A673 (cell line): Measurements from ENCODE around the gene ZNF367. TPM values are rescaled to one million over a fixed set of nuclear protein-coding genes. Genes with fewer than 3 reads are reported as not detected.

ENCODE experiments used
- BruUV-seq: library from RNA; stranded (reverse); fragments of 400-500 nt; replicated peaks from 2 replicates; lab custom pipeline; 2021; lab: Mats Ljungman, UMichigan
- CTCF ChIA-PET: fragments of 300-600 bp; sonication (Branson Sonifier 250); formaldehyde crosslinking; loops from one replicate; lab custom pipeline; 2022; ENCODE audit warnings: antibody characterized with exemption; lab: Charles Lee
- POLR2A ChIA-PET: fragments of 300-600 bp; sonication (Branson Sonifier 250); formaldehyde crosslinking; loops from one replicate; lab custom pipeline; 2022; ENCODE audit warnings: antibody characterized with exemption; ENCODE audit not compliant: low non-redundant PET; lab: Charles Lee
- DNase-seq: peaks from one replicate; pipeline ENCODE4 v3.0.0-alpha.2; 2015; ENCODE audit warnings: low spot score
- H3K27ac ChIP-seq: fragments of 200-600 bp; sonication (generic); 2 replicates; pipeline ENCODE4 v1.5.1; 2016; ENCODE audit warnings: mixed run types, low read depth, mild to moderate bottlenecking, mixed read lengths, antibody characterized with exemption, low read length; ENCODE audit not compliant: poor library complexity, severe bottlenecking
- H3K27me3 ChIP-seq: fragments of 200-600 bp; sonication (generic); replicated peaks from 2 replicates; pipeline ENCODE4 v1.6.1; 2017; ENCODE audit warnings: mixed run types, low read depth, mild to moderate bottlenecking, mixed read lengths, antibody characterized with exemption, low read length; ENCODE audit not compliant: insufficient read depth, poor library complexity
- H3K36me3 ChIP-seq: fragments of 200-600 bp; sonication (generic); 2 replicates; pipeline ENCODE4 v1.6.1; 2016; ENCODE audit warnings: mixed run types, mild to moderate bottlenecking, mixed read lengths, antibody characterized with exemption, low read length; ENCODE audit not compliant: insufficient read depth, poor library complexity, severe bottlenecking
- H3K4me1 ChIP-seq: fragments of 200-600 bp; sonication (generic); 2 replicates; pipeline ENCODE4 v1.6.1; 2017; ENCODE audit warnings: mixed run types, mild to moderate bottlenecking, mixed read lengths, antibody characterized with exemption, low read length; ENCODE audit not compliant: insufficient read depth, poor library complexity, severe bottlenecking
- H3K4me3 ChIP-seq: fragments of 200-600 bp; sonication (generic); 2 replicates; pipeline ENCODE4 v1.5.1; 2016; ENCODE audit warnings: low read depth, mixed run types, mild to moderate bottlenecking, mixed read lengths, low read length; ENCODE audit not compliant: poor library complexity, severe bottlenecking
- H3K9me3 ChIP-seq: fragments of 200-600 bp; sonication (generic); 2 replicates; pipeline ENCODE4 v1.6.1; 2016; ENCODE audit warnings: mixed run types, low read depth, mild to moderate bottlenecking, mixed read lengths, antibody characterized with exemption, low read length; ENCODE audit not compliant: poor library complexity, severe bottlenecking
- EZH2 ChIP-seq: fragments of 200-600 bp; sonication (generic); IDR thresholded peaks from 2 replicates; pipeline ENCODE4 v1.6.1; 2017; ENCODE audit warnings: borderline replicate concordance, low read depth, mild to moderate bottlenecking, mixed read lengths, antibody characterized with exemption, low read length; ENCODE audit not compliant: poor library complexity, severe bottlenecking
- intact Hi-C: fragments of 100-400 bp; cut with micrococcal nuclease; formaldehyde crosslinking; loops from one replicate; pipeline ENCODE4 v1.10.0; 2022; ENCODE audit not compliant: unreplicated experiment
- total RNA-seq: library from RNA; stranded (reverse); gene quantifications from 2 replicates; pipeline ENCODE4 v1.2.3, GENCODE V29; 2021
- TF ChIP-seq, protein P1 (sequence below): fragments of 300-800, 200-600 bp; sonication (generic); conservative IDR thresholded peaks from 2 replicates; pipeline ENCODE4 v1.5.1; 2017; ENCODE audit warnings: low read depth, mild to moderate bottlenecking, antibody characterized with exemption, low read length, moderate library complexity, mixed read lengths

The ZNF367 gene
- total RNA-seq, 1 experiment from 2014 or later, result 14.6 TPM

DNA sequence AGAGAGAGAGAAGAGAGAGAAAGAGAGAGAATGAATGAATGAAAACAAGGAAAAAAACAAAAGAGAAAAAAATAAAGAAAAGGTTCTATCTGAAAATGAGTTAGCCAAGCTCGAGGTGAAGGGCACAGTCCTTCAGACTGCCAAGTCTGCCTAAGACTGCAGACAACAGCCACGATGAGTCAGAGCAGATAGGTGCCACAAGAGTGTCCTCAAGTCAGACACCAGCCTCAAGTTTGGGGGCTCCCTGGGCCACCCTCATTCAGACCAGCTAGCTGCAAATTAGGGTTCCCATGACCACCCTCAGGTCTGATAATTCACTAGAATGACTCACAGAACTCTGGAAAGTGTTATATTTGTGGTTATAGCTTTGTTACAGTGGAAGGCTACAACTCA lies 17.9 kb upstream of the ZNF367 start:
- no peak for TF ChIP-seq EZH2
- TF ChIP-seq, protein P1, sequence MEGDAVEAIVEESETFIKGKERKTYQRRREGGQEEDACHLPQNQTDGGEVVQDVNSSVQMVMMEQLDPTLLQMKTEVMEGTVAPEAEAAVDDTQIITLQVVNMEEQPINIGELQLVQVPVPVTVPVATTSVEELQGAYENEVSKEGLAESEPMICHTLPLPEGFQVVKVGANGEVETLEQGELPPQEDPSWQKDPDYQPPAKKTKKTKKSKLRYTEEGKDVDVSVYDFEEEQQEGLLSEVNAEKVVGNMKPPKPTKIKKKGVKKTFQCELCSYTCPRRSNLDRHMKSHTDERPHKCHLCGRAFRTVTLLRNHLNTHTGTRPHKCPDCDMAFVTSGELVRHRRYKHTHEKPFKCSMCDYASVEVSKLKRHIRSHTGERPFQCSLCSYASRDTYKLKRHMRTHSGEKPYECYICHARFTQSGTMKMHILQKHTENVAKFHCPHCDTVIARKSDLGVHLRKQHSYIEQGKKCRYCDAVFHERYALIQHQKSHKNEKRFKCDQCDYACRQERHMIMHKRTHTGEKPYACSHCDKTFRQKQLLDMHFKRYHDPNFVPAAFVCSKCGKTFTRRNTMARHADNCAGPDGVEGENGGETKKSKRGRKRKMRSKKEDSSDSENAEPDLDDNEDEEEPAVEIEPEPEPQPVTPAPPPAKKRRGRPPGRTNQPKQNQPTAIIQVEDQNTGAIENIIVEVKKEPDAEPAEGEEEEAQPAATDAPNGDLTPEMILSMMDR, result no peak
- Histone ChIP-seq H3K27ac (no peak overlapping the region), H3K36me3 (no peaks in the 10 kb centered on the region), H3K9me3 (no peaks in the 10 kb centered on the region), H3K4me1 (no peaks in the 10 kb centered on the region), H3K27me3 (no peaks in the 10 kb centered on the region), H3K4me3 (no peak overlapping the region)
- intact Hi-C loops, result no loop called here
- ChIA-PET POLR2A (no interaction called here), CTCF (no interaction called here)
- no peak for DNase-seq
- BruUV-seq, result no TSS peak

DNA sequence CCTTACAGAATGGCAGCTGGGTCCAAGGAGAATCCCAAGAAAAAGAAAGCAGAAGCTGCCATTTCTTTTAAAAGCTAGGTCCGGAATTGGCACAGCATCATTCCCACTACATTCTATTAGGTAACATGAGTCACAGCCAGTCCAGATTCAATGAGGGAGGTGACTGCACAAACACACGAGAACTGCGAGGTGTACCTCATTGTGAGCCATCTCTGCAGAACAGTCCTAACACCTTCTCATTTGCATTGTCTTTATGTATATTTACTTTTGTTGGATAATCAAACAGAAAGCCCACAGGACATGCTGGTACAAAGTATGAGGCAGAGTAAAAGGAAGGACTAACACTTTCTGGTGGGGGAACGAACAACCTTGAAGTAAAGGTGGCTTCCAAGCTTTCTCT lies 17.2 kb upstream of the ZNF367 start:
- H3K27ac ChIP-seq, result no peak overlapping the region
- no peaks in the 10 kb centered on the region for H3K9me3 ChIP-seq
- H3K4me1 ChIP-seq, result no peaks in the 10 kb centered on the region
- ChIA-PET POLR2A (no interaction called here), CTCF (no interaction called here)
- DNase-seq, result no peak
- H3K27me3 ChIP-seq, result no peaks in the 10 kb centered on the region
- no TSS peak for BruUV-seq
- no peak overlapping the region for H3K4me3 ChIP-seq
- intact Hi-C loops, result no loop called here
- H3K36me3 ChIP-seq, result no peaks in the 10 kb centered on the region
- no peak for TF ChIP-seq EZH2
- TF ChIP-seq, protein P1, result no peak

DNA sequence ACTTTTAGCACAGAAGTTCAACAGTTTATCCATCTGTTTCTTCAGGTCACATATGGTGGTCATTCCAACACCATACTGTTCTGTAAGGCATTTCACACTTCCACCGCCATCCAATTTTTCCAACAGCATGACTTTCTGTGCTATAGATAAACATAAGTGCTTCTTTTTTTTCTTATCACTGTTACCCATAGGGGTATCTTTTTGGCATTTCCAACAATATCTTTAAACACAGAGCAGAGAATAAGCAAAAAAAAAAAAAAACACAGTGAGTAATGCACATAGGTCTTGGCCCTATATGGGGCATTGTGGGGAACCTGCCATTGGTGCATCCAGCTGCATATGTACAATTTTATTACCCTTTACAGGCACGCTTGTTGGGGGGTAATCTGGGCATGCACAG lies 12.2 kb upstream of the ZNF367 start:
- Histone ChIP-seq H3K27me3 (no peaks in the 10 kb centered on the region), H3K36me3 (no peaks in the 10 kb centered on the region), H3K4me1 (no peaks in the 10 kb centered on the region), H3K27ac (no peak overlapping the region), H3K9me3 (no peaks in the 10 kb centered on the region), H3K4me3 (no peak overlapping the region)
- CTCF ChIA-PET, result no interaction called here
- DNase-seq, result no peak
- intact Hi-C loops, result no loop called here
- TF ChIP-seq, protein P1, result no peak
- no peak for TF ChIP-seq EZH2
- no TSS peak for BruUV-seq
- POLR2A ChIA-PET, result no interaction called here
